H1 (cell line): ENCODE data around the gene FBXO2. TPM values are rescaled to one million over a fixed set of nuclear protein-coding genes. Genes with fewer than 3 reads are reported as not detected.
A peak's percentile ranks its signal among the peaks of the same experiment; 100 is the strongest.

Experiments used
- CTCF ChIA-PET: fragments of 300-600 bp; sonication (Branson Sonifier 250); formaldehyde crosslinking; loops from one replicate; lab custom pipeline; 2021; ENCODE audit not compliant: partially characterized antibody; lab: Charles Lee
- POLR2A ChIA-PET: fragments of 300-600 bp; sonication (Branson Sonifier 250); formaldehyde crosslinking; loops from one replicate; lab custom pipeline; 2021; ENCODE audit warnings: inconsistent platforms; ENCODE audit not compliant: partially characterized antibody; lab: Charles Lee
- DNase-seq, 2 experiments: peaks; one replicate each; pipeline versions ENCODE4 v3.0.0 to v3.0.0-alpha.2; 2010 to 2022; ENCODE audit warnings: low spot score in 2 of 2, low read depth in 1 of 2, mixed read lengths in 1 of 2
- FAIRE-seq: peaks from 2 replicates; lab custom pipeline; 2011; peaks lifted over from hg19 to GRCh38; lab: Jason Lieb, UNC
- H2AFZ ChIP-seq: 2 replicates; pipeline ENCODE4 v1.8.1; 2012; ENCODE audit warnings: low read length, inconsistent platforms
- H2AK5ac ChIP-seq: 2 replicates; pipeline ENCODE4 v1.6.1; 2013; ENCODE audit warnings: low read depth, low read length
- H2BK120ac ChIP-seq: replicated peaks from 2 replicates; pipeline ENCODE3; 2013; ENCODE audit warnings: low read depth, low read length, inconsistent platforms
- H2BK12ac ChIP-seq: 2 replicates; pipeline ENCODE4 v1.6.1; 2013; ENCODE audit warnings: low read depth, low read length
- H2BK15ac ChIP-seq: 2 replicates; pipeline ENCODE4 v1.6.1; 2013; ENCODE audit warnings: low read length
- H2BK20ac ChIP-seq: 2 replicates; pipeline ENCODE4 v1.6.1; 2013; ENCODE audit warnings: low read length
- H2BK5ac ChIP-seq: 2 replicates; pipeline ENCODE4 v1.6.1; 2013; ENCODE audit warnings: low read depth, low read length
- H3K14ac ChIP-seq: 2 replicates; pipeline ENCODE4 v1.6.1; 2013; ENCODE audit warnings: inconsistent platforms; ENCODE audit not compliant: insufficient read length
- H3K18ac ChIP-seq: 2 replicates; pipeline ENCODE4 v1.6.1; 2013; ENCODE audit warnings: low read length; ENCODE audit errors: extremely low read depth
- H3K23ac ChIP-seq: 2 replicates; pipeline ENCODE4 v1.6.1; 2013; ENCODE audit warnings: inconsistent platforms; ENCODE audit not compliant: insufficient read length
- H3K23me2 ChIP-seq: 2 replicates; pipeline ENCODE4 v1.6.1; 2013; ENCODE audit warnings: low read depth, low read length
- H3K27ac ChIP-seq: 2 replicates; pipeline ENCODE4 v1.6.1; 2011; ENCODE audit warnings: low read depth, low read length, inconsistent platforms
- H3K27me3 ChIP-seq, 4 experiments: replicated peaks in 1 of 4; 1 replicate in 1 of 4; 2 replicates in 3 of 4; pipeline versions ENCODE4 v1.6.1 to v1.8.1; 2011 to 2013; ENCODE audit warnings: low read length in 3 of 4, mild to moderate bottlenecking in 3 of 4, inconsistent platforms in 2 of 4, mixed read lengths in 2 of 4, moderate library complexity in 1 of 4; ENCODE audit not compliant: control insufficient read depth in 3 of 4, insufficient read depth in 3 of 4; ENCODE audit errors: extremely low read depth in 1 of 4
- H3K36me3 ChIP-seq, 4 experiments: 2 replicates each; pipeline versions ENCODE4 v1.6.1 to v1.8.1; 2011 to 2013; ENCODE audit warnings: mild to moderate bottlenecking in 4 of 4, low read length in 3 of 4, moderate library complexity in 2 of 4, control low read depth in 1 of 4, inconsistent platforms in 1 of 4; ENCODE audit not compliant: insufficient read depth in 4 of 4, control insufficient read depth in 2 of 4
- H3K4ac ChIP-seq: replicated peaks from 2 replicates; pipeline ENCODE3; 2013; ENCODE audit warnings: low read length, low read depth, mixed read lengths, inconsistent platforms; ENCODE audit not compliant: insufficient read length
- H3K4me1 ChIP-seq, 4 experiments: replicated peaks in 1 of 4; 1 replicate in 1 of 4; 2 replicates in 3 of 4; pipeline versions ENCODE4 v1.6.1 to v1.8.1; 2011 to 2013; ENCODE audit warnings: low read length in 3 of 4, inconsistent platforms in 2 of 4, mixed read lengths in 1 of 4; ENCODE audit not compliant: insufficient read depth in 4 of 4, control insufficient read depth in 3 of 4
- H3K4me2 ChIP-seq, 2 experiments: 2 replicates each; pipeline versions ENCODE4 v1.6.1 to v1.8.1; 2011 to 2013; ENCODE audit warnings: low read depth in 2 of 2, low read length in 2 of 2, control low read depth in 1 of 2, inconsistent platforms in 1 of 2, mild to moderate bottlenecking in 1 of 2; ENCODE audit not compliant: insufficient read depth in 1 of 2
- H3K4me3 ChIP-seq, 4 experiments: fragments of 200-600, 300-600 bp in 1 of 4; sonication (generic), shearing (Covaris generic), sonication (Bioruptor Twin) in 1 of 4; 2 replicates each; pipeline versions ENCODE4 v1.5.1 to v1.8.1; 2011 to 2016; ENCODE audit warnings: low read length in 4 of 4, low read depth in 3 of 4, control low read depth in 2 of 4, inconsistent platforms in 2 of 4, mild to moderate bottlenecking in 2 of 4, mixed read lengths in 1 of 4, moderate library complexity in 1 of 4; ENCODE audit not compliant: insufficient read depth in 2 of 4; ENCODE audit errors: extremely low read depth in 1 of 4
- H3K56ac ChIP-seq: replicated peaks from 2 replicates; pipeline ENCODE3; 2013; ENCODE audit warnings: low read depth, mild to moderate bottlenecking, mixed read lengths, low read length, inconsistent platforms; ENCODE audit not compliant: insufficient read length
- H3K79me1 ChIP-seq: 2 replicates; pipeline ENCODE4 v1.6.1; 2013; ENCODE audit warnings: low read depth, low read length, control low read depth
- H3K79me2 ChIP-seq, 2 experiments: 2 replicates each; pipeline versions ENCODE4 v1.6.1 to v1.8.1; 2012 to 2013; ENCODE audit warnings: low read length in 2 of 2, mild to moderate bottlenecking in 2 of 2, inconsistent platforms in 1 of 2; ENCODE audit not compliant: insufficient read depth in 2 of 2, control insufficient read depth in 1 of 2
- H3K9ac ChIP-seq, 4 experiments: replicated peaks in 1 of 4; 1 replicate in 1 of 4; 2 replicates in 3 of 4; pipeline versions ENCODE4 v1.6.1 to v1.8.1; 2011 to 2013; ENCODE audit warnings: low read depth in 3 of 4, low read length in 3 of 4, control low read depth in 2 of 4, mild to moderate bottlenecking in 2 of 4, moderate library complexity in 2 of 4, inconsistent platforms in 1 of 4; ENCODE audit errors: extremely low read depth in 1 of 4
- H3K9me3 ChIP-seq, 2 experiments: 2 replicates each; pipeline versions ENCODE4 v1.6.1 to v1.8.1; 2012 to 2013; ENCODE audit warnings: mild to moderate bottlenecking in 2 of 2, moderate library complexity in 2 of 2, control low read depth in 1 of 2, inconsistent platforms in 1 of 2, low read depth in 1 of 2, low read length in 1 of 2, mixed read lengths in 1 of 2; ENCODE audit not compliant: insufficient read depth in 2 of 2
- H4K20me1 ChIP-seq, 2 experiments: replicated peaks in 1 of 2; 2 replicates each; pipeline versions ENCODE3 to v1.8.1; 2011 to 2013; ENCODE audit warnings: inconsistent platforms in 2 of 2, low read length in 2 of 2, mild to moderate bottlenecking in 1 of 2; ENCODE audit not compliant: insufficient read depth in 2 of 2, control insufficient read depth in 1 of 2
- H4K5ac ChIP-seq: 2 replicates; pipeline ENCODE4 v1.6.1; 2013; ENCODE audit warnings: low read length, low read depth, mixed read lengths, inconsistent platforms; ENCODE audit not compliant: insufficient read length
- H4K8ac ChIP-seq: 2 replicates; pipeline ENCODE4 v1.8.0; 2013; ENCODE audit warnings: mild to moderate bottlenecking, moderate library complexity, low read length, inconsistent platforms; ENCODE audit not compliant: insufficient read depth; ENCODE audit errors: extremely low read depth
- H4K91ac ChIP-seq: replicated peaks from 2 replicates; pipeline ENCODE3; 2013; ENCODE audit warnings: low read length, mixed read lengths, inconsistent platforms; ENCODE audit not compliant: insufficient read length
- POLR2A ChIP-seq, 2 experiments: IDR thresholded peaks; 1 replicate in 1 of 2; 2 replicates in 1 of 2; pipeline ENCODE4 v1.6.1; 2011; ENCODE audit warnings: low read depth in 2 of 2, low read length in 2 of 2, mild to moderate bottlenecking in 2 of 2; ENCODE audit errors: control extremely low read depth in 1 of 2
- WGBS, 2 experiments: shearing (Covaris generic) in 1 of 2; methylation state at CpG; one replicate each; pipeline versions ENCODE4 v1.1.6 to v1.1.7; 2013 to 2015; ENCODE audit warnings: low lambda C conversion rate in 2 of 2, mixed read lengths in 2 of 2, inconsistent platforms in 1 of 2, low coverage in 1 of 2, missing lambda C conversion rate in 1 of 2; ENCODE audit not compliant: insufficient replicate concordance in 2 of 2, insufficient coverage in 1 of 2, insufficient read length in 1 of 2; ENCODE audit errors: extremely low coverage in 1 of 2, missing lambda C conversion rate in 1 of 2; 5-methylcytosine and 5-hydroxymethylcytosine counted together
- polyA plus RNA-seq, 7 experiments: library from polyadenylated mRNA; depleted of rRNA in 3 of 7; stranded (reverse) in 5 of 7; unstranded in 2 of 7; fragments of >200 nt in 5 of 7; fragments of 200-250 nt in 2 of 7; gene quantifications; 1 replicate in 5 of 7; 2 replicates in 1 of 7; 4 replicates in 1 of 7; pipeline versions ENCODE4 v1.2.1 to v1.2.3, GENCODE V29; 2011 to 2013; ENCODE audit warnings: missing spikeins in 2 of 7, mixed read lengths in 2 of 7
- total RNA-seq: library from RNA; stranded (reverse); fragmentation: NEBNext Ultra II Directional; extraction: Animal tissue kit (Norgen Biotek cat#: 25700); gene quantifications from 2 replicates; pipeline ENCODE4 v1.2.1, GENCODE V29; 2021

Gene FBXO2
- total and polyA plus RNA-seq, 2 of the 8 experiments (the other 6 are each of a cell fraction or from before 2014, with no cell fraction given), result 51.3 to 57.9 TPM

DNA sequence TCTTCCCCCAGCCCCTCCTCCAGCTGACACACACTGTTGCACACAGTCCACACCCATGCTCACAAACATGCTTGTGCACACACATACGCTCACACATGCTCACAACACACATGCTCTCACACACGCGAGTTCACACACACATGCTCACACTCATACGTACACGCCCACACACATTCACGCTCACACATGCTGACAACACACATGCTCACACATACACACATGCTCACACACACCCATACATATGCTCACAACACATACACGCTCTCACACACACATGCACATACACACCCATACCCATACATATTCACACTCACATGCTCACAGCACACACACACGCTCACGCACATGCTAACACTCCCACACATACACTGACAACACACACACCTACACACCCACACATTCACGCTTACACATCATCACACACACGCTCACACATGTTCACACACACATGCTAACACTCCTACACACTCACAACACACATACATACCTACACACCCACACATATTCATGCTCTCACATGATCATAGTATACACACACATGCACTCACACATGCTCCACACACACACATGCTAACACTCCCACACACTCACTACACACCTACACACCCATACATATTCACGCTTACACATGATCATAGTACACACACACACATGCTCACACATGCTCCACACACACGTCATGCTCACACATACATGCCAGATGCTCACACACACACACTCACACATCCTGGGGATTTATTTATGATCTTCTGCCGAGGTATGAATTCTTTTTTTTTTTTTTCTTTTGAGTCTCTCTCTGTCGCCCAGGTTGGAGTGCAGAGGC, 48.0 kb upstream of the FBXO2 start:
- Histone ChIP-seq H3K23me2 (peaks cover 6% of the 10 kb centered on the region), H4K8ac (peak overlapping the region; percentile 26; the same call in 1 of the 2 replicates), H2BK12ac (peak overlapping the region; percentile 100; the same call in 1 of the 2 replicates), H2AK5ac (peak overlapping the region; percentile 100), H3K14ac (no peak overlapping the region), H3K79me2 (peaks cover 6 to 13% of the 10 kb centered on the region in 2 experiments; a peak in 2 of 4 replicates), H3K4ac (peak overlapping the region; percentile 96), H4K91ac (peak overlapping the region; percentile 89), H3K9me3 (no peaks in the 10 kb centered on the region), H4K5ac (no peak overlapping the region), H2BK20ac (peak overlapping the region; percentile 68), H3K27ac (no peak overlapping the region), H3K4me3 (no peak overlapping the region), H3K56ac (no peak overlapping the region), H3K4me1 (peaks cover 7 to 43% (median 29%) of the 10 kb centered on the region in 4 experiments), H2BK5ac (peak overlapping the region; percentile 92), H3K9ac (0 out of 7 replicates have a peak overlapping the region, but pooled peaks of 1 of the 4 experiments have one; percentile 12), H3K4me2 (no peak overlapping the region), H3K18ac (no peak overlapping the region), H3K36me3 (peaks cover 0 to 6% (median 0%) of the 10 kb centered on the region in 4 experiments; a peak in 1 of 8 replicates), H3K79me1 (peaks cover 9% of the 10 kb centered on the region), H2BK15ac (peak overlapping the region; percentile 99), H4K20me1 (peaks cover 0 to 7% of the 10 kb centered on the region in 2 experiments), H2BK120ac (peak overlapping the region; percentile 74), H2AFZ (no peak overlapping the region), H3K23ac (no peak overlapping the region), H3K27me3 (no peaks in the 10 kb centered on the region; a peak in 1 of 7 replicates)
- no peak for TF ChIP-seq POLR2A (IDR thresholded peaks at IDR 0.05; ENCODE audit: control extremely low read depth in 1 of 2, low read depth in 2 of 2, low read length in 2 of 2)
- DNase-seq, result no peak
- WGBS, 2 experiments, result 86 to 100% methylated on average over 3 to 15 of the region's 15 CpGs
- ChIA-PET POLR2A (interaction anchor here (2.4 to 32.0 kb wide), 3 partner anchors 13 to 37 kb away, joined by 13 to 1025 read pairs (median 329); partner anchors contain the start of genes DRAXIN, FBXO6 and MAD2L2), CTCF (interaction anchor here (0.7 to 9.2 kb wide), 3 partner anchors 9 to 21 kb away, joined by 3 to 266 read pairs (median 58); partner anchors contain the start of genes DRAXIN and MAD2L2)
- FAIRE-seq, result peak; percentile 42
